Activated CD8-positive, alpha-beta memory T cell treated with anti-CD3 and anti-CD28 coated beads for 48 hours (primary cell): Measurements from ENCODE around the gene LRRC4B.

Experiments used
- DNase-seq, 3 experiments: peaks; one replicate each; pipeline ENCODE4 v3.0.0-alpha.2; 2020; ENCODE audit warnings: low read depth in 2 of 3, low spot score in 2 of 3

Gene LRRC4B

GRCh38 chr19:50467566-50467965 is 100.7 kb downstream of the LRRC4B start:
- no peak for DNase-seq
